ENCODE data around the gene PPIP5K2. TPM values are rescaled to one million over a fixed set of nuclear protein-coding genes. Genes with fewer than 3 reads are reported as not detected.
"Not testable (repeated sequence)": the region's sequence is repeated elsewhere in the genome, so short reads cannot be mapped to it uniquely, and the experiment has no call there.

The PPIP5K2 gene
- total and polyA plus RNA-seq, 7 donors: 4.5 to 11.0 (median 7.4) TPM

GRCh38 chr5:103178167-103178566 is 58.1 kb downstream of the PPIP5K2 start:
- DNase-seq (no peak), ATAC-seq (no peak)
- no peak overlapping the region for H3K4me3 ChIP-seq
- H3K27me3 ChIP-seq (ENCODE audit: insufficient read depth in 3 of 3, low read length in 2 of 3): no peaks in the 10 kb centered on the region
- TF ChIP-seq, protein P1, sequence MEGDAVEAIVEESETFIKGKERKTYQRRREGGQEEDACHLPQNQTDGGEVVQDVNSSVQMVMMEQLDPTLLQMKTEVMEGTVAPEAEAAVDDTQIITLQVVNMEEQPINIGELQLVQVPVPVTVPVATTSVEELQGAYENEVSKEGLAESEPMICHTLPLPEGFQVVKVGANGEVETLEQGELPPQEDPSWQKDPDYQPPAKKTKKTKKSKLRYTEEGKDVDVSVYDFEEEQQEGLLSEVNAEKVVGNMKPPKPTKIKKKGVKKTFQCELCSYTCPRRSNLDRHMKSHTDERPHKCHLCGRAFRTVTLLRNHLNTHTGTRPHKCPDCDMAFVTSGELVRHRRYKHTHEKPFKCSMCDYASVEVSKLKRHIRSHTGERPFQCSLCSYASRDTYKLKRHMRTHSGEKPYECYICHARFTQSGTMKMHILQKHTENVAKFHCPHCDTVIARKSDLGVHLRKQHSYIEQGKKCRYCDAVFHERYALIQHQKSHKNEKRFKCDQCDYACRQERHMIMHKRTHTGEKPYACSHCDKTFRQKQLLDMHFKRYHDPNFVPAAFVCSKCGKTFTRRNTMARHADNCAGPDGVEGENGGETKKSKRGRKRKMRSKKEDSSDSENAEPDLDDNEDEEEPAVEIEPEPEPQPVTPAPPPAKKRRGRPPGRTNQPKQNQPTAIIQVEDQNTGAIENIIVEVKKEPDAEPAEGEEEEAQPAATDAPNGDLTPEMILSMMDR (IDR thresholded peaks at IDR 0.05): no peak
- H3K9me3 ChIP-seq: no peaks in the 10 kb centered on the region
- H3K36me3 ChIP-seq (ENCODE audit: insufficient read depth in 1 of 2, low read depth in 1 of 2): peaks cover 0 to 89% of the 10 kb centered on the region in 2 donors
- H3K4me1 ChIP-seq: no peaks in the 10 kb centered on the region
- intact Hi-C loops (cut with DNase I): no loop called here
- 96 to 98% (median 96%) methylated on average over 2 of the region's 2 CpGs for WGBS, 3 donors
- H3K27ac ChIP-seq: no peak overlapping the region

- H3K36me3 ChIP-seq (ENCODE audit: insufficient read depth in 1 of 2, low read depth in 1 of 2): peaks cover 4 to 93% of the 10 kb centered on the region in 2 donors
- intact Hi-C loops (cut with DNase I): no loop called here
- TF ChIP-seq, protein P1 (IDR thresholded peaks at IDR 0.05): no peak
- no peak for ATAC-seq
- H3K27me3 ChIP-seq (ENCODE audit: insufficient read depth in 3 of 3, low read length in 2 of 3): no peaks in the 10 kb centered on the region
- no peak overlapping the region for H3K27ac ChIP-seq
- DNase-seq: no peak
- H3K9me3 ChIP-seq: no peaks in the 10 kb centered on the region
- H3K4me3 ChIP-seq: no peak overlapping the region
- WGBS, 3 donors: 95 to 98% (median 97%) methylated on average over 8 of the region's 8 CpGs
- H3K4me1 ChIP-seq: no peaks in the 10 kb centered on the region
These were observed 66.1 kb downstream of the PPIP5K2 start for GRCh38 chr5:103186152-103186551.

DNA sequence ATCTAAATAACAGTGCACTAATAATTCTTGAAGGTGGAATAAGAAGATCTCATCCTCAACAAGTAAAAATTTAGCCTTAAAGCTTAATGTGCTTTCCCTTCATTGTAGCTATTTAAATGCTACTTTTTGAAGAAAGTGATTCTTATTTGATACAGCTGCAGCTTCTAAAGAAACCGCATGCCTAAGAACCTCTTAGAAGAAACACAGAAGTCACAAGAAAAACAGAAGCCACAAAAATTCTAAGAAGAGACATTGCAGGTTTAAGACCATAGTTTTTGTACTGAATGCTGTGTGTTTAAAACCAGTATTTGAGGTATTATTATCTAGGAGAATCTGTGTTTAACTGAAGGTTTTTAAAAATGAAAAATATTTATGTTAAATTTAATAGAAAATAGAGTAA is 68.3 kb downstream of the PPIP5K2 start:
- 76 to 98% (median 94%) methylated on average over 1 of the region's 1 CpG for WGBS, 3 donors
- intact Hi-C loops (cut with DNase I): no loop called here

DNA sequence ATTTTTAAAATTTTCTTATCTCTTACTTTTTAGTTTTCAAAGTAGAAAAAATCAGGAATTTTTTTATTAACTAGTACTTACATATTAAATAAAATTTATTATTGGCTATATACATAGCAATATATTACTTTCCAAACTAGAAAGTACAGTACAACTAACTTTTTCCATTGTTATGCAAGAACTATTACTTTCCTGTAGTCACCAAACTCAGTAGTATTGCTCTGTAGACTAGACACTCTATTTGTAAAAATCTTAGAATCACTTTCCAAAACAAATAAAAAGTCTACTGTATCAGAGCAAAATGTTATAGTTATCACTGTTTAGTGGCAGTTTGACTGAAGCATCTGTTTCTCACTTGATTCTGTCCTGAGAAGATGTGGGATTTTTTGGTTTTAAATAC is 83.1 kb downstream of the PPIP5K2 start:
- Histone ChIP-seq H3K27ac (no peak overlapping the region), H3K4me3 (no peak overlapping the region), H3K9me3 (no peaks in the 10 kb centered on the region), H3K36me3 (ENCODE audit: insufficient read depth in 1 of 2, low read depth in 1 of 2) (peaks cover 3 to 26% of the 10 kb centered on the region in 2 donors), H3K4me1 (no peaks in the 10 kb centered on the region), H3K27me3 (ENCODE audit: insufficient read depth in 3 of 3, low read length in 2 of 3) (no peaks in the 10 kb centered on the region)
- intact Hi-C loops (cut with DNase I): no loop called here
- ATAC-seq: no peak
- TF ChIP-seq, protein P1 (IDR thresholded peaks at IDR 0.05): no peak
- DNase-seq: no peak

More for the DNA sequence above, 68.3 kb downstream of the PPIP5K2 start:
- Histone ChIP-seq H3K9me3 (no peaks in the 10 kb centered on the region), H3K36me3 (ENCODE audit: insufficient read depth in 1 of 2, low read depth in 1 of 2) (peaks cover 4 to 91% of the 10 kb centered on the region in 2 donors), H3K4me1 (no peaks in the 10 kb centered on the region), H3K27ac (no peak overlapping the region), H3K4me3 (no peak overlapping the region), H3K27me3 (ENCODE audit: insufficient read depth in 3 of 3, low read length in 2 of 3) (no peaks in the 10 kb centered on the region)
- ATAC-seq (no peak), DNase-seq (no peak)
- TF ChIP-seq, protein P1 (IDR thresholded peaks at IDR 0.05): no peak

DNA sequence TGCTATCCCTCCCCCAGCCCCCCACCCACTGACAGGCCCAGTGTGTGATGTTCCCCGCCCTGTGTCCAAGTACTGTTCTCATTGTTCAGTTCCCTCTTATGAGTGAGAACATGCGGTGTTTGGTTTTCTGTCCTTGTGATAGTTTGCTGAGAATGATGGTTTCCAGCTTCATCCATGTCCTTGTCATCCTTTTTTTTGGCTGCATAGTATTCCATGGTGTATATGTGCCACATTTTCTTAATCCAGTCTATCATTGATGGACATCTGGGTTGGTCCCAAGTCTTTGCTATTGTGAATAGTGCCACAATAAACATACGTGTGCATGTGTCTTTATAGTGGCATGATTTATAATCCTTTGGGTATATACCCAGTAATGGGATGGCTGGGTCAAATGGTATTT is 84.9 kb downstream of the PPIP5K2 start:
- 90 to 100% (median 96%) methylated on average over 3 of the region's 3 CpGs for WGBS, 3 donors
- H3K9me3 ChIP-seq; intact Hi-C loops (cut with DNase I); DNase-seq; H3K4me1 ChIP-seq; H3K27ac ChIP-seq; ATAC-seq; H3K27me3 ChIP-seq (ENCODE audit: insufficient read depth in 3 of 3, low read length in 2 of 3); H3K4me3 ChIP-seq: not testable (repeated sequence)
- peaks cover 3 to 26% of the 10 kb centered on the region in 2 donors for H3K36me3 ChIP-seq (ENCODE audit: insufficient read depth in 1 of 2, low read depth in 1 of 2)

All from psoas muscle (tissue), 8 donors.